Stimulated activated CD4-positive, alpha-beta T cell treated with anti-CD3 and anti-CD28 coated beads, Interleukin-12 subunit alpha, Interleukin-12 subunit beta, amount 100 ng/mL, for 24 hours (primary cell): ENCODE data around the gene TPSB2.
"Not testable (repeated sequence)": the region's sequence is repeated elsewhere in the genome, so short reads cannot be mapped to it uniquely, and the experiment has no call there.

Source experiments
- DNase-seq, 2 experiments: peaks; one replicate each; pipeline ENCODE4 v3.0.0-alpha.2; 2020; ENCODE audit warnings: low read depth in 2 of 2

TPSB2 gene

GRCh38 chr16:1230084-1230470, at the start of gene TPSB2:
Gene TPSB2 (minus strand): TSS chr16:1230184. CDS start chr16:1229951, 233 bp downstream.
- DNase-seq: not testable (repeated sequence)

DNA sequence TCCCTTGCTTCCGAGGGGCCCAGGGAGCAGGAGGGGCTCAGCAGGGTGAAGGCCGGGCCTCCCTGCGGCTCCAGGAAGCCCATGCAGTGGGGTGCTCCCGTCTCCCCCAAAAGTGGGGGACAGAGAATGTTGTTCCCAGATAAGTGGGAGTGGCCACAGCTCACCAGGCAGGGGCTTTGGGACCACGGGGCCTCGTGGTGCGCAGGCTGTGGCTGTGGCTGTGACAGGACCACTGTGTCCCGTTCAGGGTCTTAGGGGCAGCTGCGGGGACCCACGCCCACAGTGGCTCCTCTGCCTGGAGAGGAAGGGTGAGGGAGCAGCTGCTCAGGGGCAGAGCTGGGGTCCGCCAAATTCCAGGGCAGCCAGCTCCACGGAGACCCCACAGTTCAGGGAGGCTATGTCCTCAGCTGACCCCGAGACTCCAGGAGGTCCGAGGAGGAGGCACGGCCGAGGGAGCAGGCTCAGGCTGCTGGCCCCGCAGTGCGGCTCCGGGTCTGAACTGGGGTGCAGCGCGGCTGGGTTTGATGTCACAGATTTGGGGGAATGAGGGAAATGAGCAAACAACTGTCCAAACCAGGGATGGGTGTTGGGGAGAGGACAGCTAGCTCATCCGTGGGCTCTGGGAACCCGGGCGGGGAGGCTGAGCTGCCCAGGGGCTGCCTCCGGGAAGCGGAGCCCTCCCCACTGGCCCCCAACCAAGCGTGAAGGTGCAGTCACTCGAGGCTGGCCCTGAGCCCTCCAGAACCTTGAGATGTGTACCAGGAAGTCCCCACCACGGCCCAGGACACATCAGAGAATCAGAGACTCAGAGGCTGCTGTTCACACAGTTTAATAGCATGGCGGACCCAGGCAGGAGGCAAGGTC, 49.3 kb upstream of the TPSB2 start:
- DNase-seq: no peak

- no peak for DNase-seq
These were observed 48.5 kb upstream of the TPSB2 start for GRCh38 chr16:1278477-1278876.

- no peak for DNase-seq
These were observed 47.8 kb upstream of the TPSB2 start for GRCh38 chr16:1277617-1278282.

DNA sequence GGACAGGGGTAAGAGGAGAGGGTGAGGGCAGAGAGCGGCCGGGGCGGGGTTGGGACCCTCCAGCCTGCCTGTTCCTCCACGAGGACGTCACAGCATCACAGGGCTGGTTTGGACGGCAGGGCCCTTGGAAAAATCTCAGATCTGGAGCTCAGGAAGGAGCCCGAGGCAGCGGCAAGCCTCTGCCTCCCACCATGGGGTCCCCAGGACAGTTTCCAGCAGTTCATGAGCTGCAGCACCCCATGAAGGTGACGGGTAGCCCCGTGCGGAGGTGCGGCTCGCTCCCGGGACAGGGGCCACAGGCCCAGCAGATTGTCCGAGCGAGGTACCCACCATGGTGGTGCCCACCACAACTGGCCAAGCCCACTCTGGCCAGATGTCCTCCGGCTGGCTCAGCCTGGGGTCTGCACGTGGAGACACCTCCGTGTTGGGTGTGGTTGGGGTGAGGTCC, 47.2 kb upstream of the TPSB2 start:
- no peak for DNase-seq

DNA sequence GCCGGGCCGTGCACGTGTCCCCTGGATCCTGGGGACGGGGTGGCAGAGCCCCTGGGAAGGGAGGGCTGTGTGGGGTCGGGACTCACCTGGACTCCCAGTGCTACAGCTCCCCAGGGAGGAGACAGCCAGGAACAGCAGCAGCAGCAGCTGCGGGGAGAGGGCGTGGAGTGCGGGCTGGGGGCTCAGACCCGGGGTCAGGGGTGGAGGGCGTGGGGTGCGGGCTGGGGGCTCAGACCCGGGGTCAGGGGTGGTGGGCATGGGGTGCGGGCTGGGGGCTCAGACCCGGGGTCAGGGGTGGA, 46.5 kb upstream of the TPSB2 start:
- no peak for DNase-seq

- no peak for DNase-seq
These were observed 46.0 kb upstream of the TPSB2 start for GRCh38 chr16:1275791-1276579.

DNA sequence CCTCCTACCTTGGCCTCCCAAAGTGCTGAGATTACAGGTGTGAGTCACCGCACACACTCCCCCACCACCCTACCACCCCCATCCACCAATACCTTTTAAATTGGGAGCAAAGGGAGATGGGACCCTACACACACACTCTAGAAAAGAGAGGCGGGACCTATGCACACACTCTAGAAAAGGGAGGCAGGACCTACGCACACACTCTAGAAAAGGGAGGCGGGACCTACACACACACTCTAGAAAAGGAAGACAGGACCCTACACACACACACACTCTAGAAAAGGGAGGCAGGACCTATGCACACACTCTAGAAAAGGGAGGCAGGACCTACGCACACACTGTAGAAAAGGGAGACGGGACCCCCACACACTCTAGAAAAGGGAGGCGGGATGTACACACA, 44.8 kb upstream of the TPSB2 start:
- DNase-seq: no peak

DNA sequence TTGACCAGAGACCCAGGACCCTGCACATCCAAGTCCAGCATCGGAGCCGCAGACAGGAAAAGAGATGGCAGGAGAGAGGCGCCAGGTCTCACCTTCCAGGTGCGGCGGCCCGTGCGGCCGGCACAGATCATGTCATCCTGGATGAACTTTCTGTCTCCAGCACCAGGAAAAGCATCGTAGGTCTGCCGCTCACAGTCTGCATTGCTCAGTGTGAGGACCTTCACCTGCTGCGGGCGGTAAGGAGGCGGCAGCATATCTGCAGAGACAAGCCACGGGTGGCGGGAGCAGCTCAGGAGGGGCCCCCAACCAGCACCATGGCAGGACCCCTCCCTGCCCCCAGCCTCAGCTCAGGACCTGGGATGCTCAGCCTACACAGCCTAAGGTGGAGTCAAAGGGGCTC, 43.8 kb upstream of the TPSB2 start:
- no peak for DNase-seq

DNA sequence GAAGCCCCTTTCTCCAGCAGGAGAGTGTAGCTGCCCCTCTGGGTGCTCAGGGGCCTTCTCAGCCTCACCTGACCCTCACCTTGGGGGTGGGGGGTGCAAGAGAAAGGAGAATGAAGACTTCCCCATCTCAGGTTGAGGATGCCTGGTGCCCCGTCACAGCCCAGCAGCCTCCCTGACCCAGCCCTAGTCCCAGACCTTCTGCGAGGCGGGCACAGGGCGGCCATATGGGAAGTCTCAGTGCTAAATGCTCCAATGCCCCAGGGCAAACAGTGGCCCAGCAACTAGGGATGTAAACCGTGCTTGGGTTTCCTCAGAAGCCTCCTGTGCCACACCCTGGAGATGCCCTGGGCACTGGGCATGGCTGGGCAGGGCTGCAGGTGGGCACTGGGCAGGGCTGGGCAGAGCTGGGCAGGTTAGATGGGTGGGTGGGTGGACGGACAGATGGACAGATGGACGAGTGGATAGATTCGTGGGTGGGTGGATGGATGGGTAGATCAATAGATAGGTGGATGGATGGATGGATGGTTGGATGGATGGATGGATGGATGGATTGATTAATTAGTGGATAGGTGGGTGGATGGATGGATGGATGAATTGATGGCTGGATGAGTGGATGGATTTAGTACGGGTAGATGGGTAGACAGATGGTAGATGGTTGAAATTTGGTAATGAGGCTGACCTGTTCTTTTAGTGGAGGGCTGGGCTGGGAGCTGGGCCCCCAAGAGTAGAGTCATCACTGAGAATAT, 42.6 kb upstream of the TPSB2 start:
- DNase-seq: no peak

- not testable (repeated sequence) for DNase-seq
These were observed 41.9 kb upstream of the TPSB2 start for GRCh38 chr16:1271724-1272413.

DNA sequence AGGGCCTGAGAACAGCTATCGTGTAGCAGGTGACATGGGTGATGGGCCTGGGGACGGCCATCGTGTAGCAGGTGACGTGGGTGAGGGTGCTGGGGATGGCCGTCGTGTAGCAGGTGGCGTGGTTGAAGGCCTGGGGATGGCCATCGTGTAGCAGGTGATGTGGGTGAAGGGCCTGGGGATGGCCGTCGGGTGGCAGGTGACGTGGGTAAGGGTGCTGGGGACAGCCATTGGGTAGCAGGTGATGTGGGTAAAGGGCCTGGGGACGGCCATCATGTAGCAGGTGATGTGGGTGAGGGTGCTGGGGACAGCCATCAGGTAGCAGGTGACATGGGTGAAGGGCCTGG, 41.4 kb upstream of the TPSB2 start:
- DNase-seq: no peak

DNA sequence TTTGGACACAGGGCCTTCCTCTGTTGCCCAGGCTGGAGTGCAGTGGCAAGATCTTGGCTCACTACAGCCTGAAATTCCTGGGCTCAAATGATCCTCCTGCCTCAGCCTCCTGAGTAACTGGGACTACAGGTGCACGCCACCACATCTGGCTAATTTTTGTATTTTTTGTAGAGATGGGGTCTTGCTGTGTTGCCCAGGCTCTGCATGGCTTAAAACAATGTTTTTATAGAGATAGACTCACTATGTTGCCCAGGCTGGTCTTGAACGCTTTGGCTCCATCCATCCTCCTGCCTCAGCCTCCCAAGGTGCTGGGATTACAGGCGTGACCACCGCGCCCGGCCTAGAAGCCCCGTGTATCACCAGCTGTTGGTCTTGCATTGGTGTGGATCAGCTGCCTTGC, 39.4 kb upstream of the TPSB2 start:
- not testable (repeated sequence) for DNase-seq

GRCh38 chr16:1265826-1266225, 35.8 kb upstream of the TPSB2 start:
- DNase-seq: no peak

- DNase-seq: no peak
These were observed 35.2 kb upstream of the TPSB2 start for GRCh38 chr16:1265090-1265630.

DNA sequence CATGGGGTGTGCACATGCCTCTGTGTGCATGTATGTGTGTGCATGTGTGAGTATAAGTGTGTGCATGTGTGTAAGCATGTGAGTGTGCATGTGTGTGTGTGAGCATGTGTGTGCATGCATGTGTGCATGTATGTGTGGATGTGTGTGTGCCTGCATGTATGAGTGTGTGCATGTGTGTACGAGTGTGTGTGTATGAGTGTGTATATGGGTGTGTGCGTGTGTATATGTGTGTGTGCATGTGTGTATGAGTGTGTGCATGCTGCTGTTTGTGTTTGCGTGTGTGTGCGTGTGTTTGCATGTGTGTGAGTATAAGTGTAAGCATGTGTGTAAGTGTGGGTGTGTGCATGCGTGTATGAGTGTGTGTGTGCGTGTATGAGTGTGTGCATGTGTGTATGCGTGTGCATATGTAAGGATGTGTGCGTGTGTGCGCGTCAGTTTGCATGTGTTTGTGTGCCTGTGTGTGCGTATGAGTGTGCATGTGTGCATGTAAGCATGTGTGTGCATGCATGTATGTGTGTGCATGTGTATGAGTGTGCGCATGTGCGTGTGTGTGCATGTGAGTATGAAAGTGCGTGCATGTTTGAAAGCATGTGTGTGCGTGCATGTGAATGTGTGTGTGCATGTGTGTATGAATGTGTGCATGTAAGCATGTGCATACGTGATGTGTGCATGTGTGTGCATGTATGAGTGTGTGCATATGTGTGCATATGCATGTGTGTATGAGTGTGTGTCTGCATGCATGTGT, 34.5 kb upstream of the TPSB2 start:
- DNase-seq: no peak

DNA sequence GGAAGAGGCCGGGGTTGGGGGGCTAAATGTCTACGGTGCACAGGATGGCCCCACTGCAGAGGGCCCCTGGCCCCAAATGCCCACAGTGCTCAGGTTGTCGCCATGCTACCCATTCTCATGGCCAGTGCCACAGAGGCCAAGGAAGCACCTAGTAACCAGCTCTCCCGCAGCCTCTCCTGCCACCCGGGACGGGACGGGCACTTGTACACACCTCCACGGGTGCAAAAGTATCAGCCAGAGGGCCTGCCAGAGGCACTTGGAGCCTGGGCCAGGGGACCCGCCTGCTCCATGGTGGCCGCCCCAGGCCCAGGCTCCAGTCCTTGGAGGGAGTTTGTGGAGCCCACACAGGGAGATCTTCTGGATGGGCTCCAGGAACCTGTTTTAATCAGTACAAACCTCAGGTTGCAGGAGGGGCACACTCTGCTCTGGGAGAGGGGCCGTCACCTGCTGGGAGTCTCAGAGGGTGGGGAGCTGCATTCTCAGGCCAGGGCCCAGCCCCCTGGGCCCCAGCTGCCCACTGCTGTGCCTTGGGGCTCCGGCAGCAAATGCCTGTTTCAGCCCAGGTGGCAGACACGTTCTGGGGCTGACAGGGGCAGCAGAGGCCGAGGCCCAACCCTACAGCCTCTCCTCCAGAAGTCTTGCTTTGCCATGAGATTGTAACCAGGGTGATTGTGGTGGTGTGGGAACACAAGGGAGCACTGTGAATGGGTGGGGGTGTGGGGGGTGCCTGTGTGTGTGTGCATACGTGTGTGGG, 33.8 kb upstream of the TPSB2 start:
- DNase-seq: no peak

DNA sequence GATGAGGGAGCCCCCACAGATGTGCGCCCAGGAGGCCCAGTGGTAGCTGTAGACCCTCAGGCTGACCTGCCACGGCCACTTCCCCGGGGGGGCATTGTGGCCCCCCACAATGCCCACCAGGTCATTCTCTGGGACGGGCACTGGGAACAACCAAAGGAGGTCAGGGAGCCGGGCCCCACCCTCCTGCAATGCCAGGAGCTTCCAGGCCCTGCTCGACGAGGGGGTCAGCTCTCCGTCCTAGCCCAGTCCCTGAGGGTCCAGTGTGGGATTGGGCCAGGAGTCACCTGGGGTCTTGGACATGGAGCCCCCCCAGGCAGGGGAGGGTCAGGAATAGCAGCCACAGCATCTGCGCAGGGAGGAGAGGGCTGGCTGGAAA, 32.9 kb upstream of the TPSB2 start:
- no peak for DNase-seq

GRCh38 chr16:1262210-1262845, 32.3 kb upstream of the TPSB2 start:
- no peak for DNase-seq
